Body of pancreas (tissue), 4 donors: Measurements from ENCODE around the gene VTI1A. TPM values are rescaled to one million over a fixed set of nuclear protein-coding genes. Genes with fewer than 3 reads are reported as not detected.

Experiments
- ATAC-seq: fragments of 150-250 bp; one replicate; pipeline ENCODE4 v1.9.1; 2016
- DNase-seq, 4 donors: peaks; one replicate each; pipeline ENCODE4 v3.0.0-alpha.2; 2019
- H3K27ac ChIP-seq, 4 donors: fragments of 200-600 bp; sonication (generic); 1 replicate in 3 of 4; 2 replicates in 1 of 4; pipeline versions ENCODE4 v1.5.1 to v1.6.1; 2016 to 2019; ENCODE audit warnings: mild to moderate bottlenecking in 1 of 4, mixed read lengths in 1 of 4, moderate library complexity in 1 of 4
- H3K27me3 ChIP-seq, 2 donors: fragments of 200-600 bp; sonication (generic); one replicate each; pipeline ENCODE4 v1.6.0; 2016; ENCODE audit warnings: mild to moderate bottlenecking in 1 of 2
- H3K36me3 ChIP-seq, 2 donors: fragments of 200-600 bp; sonication (generic); replicated peaks in 1 of 2; 2 replicates each; pipeline ENCODE4 v1.5.1; 2016; ENCODE audit warnings: low read depth in 2 of 2; ENCODE audit not compliant: insufficient read depth in 1 of 2
- H3K4me1 ChIP-seq: fragments of 200-600 bp; sonication (generic); one replicate; pipeline ENCODE4 v1.6.0; 2016
- H3K4me3 ChIP-seq, 2 donors: fragments of 200-600 bp; sonication (generic); 1 replicate in 1 of 2; 2 replicates in 1 of 2; pipeline ENCODE4 v1.5.1; 2016 to 2019
- H3K9me3 ChIP-seq, 3 donors: fragments of 200-600 bp; sonication (generic); 1 replicate in 2 of 3; 2 replicates in 1 of 3; pipeline ENCODE4 v1.5.1; 2016
- CTCF ChIP-seq, 7 experiments: fragments of 450-650 bp in 4 of 7; fragments of 200-600 bp in 3 of 7; sonication (generic) in 3 of 7; IDR thresholded peaks; one replicate each; pipeline ENCODE4 v1.5.1; 2016 to 2019; ENCODE audit warnings: antibody characterized with exemption in 7 of 7
- POLR2A ChIP-seq, 3 donors: fragments of 450-650 bp; IDR thresholded peaks; one replicate each; pipeline ENCODE4 v1.6.1; 2016; ENCODE audit warnings: antibody characterized with exemption in 3 of 3, mild to moderate bottlenecking in 2 of 3
- WGBS, 2 donors: methylation state at CpG; one replicate each; pipeline ENCODE4 v1.1.5; 2017; 5-methylcytosine and 5-hydroxymethylcytosine counted together
- intact Hi-C: fragments of 100-400 bp; cut with DNase I; formaldehyde crosslinking; loops from one replicate; pipeline ENCODE4 v1.15.1; 2023
- total RNA-seq, 2 donors: library from RNA; depleted of rRNA; stranded (reverse); fragments of >200 nt; gene quantifications; one replicate each; pipeline ENCODE4 v1.1.0, GENCODE V29; 2016

The VTI1A gene
- total RNA-seq, 2 donors from 2014 or later, result 28.3 to 84.4 TPM

GRCh38 chr10:112510384-112510783 lies 63.4 kb downstream of the VTI1A start:
- intact Hi-C loops, result no loop called here
- ATAC-seq, result no peak
- TF ChIP-seq POLR2A (IDR thresholded peaks at IDR 0.05) (no peak), CTCF (IDR thresholded peaks at IDR 0.05) (no peak)
- Histone ChIP-seq H3K4me1 (peaks cover 8% of the 10 kb centered on the region), H3K9me3 (no peaks in the 10 kb centered on the region), H3K36me3 (no peaks in the 10 kb centered on the region), H3K4me3 (no peak overlapping the region), H3K27ac (no peak overlapping the region), H3K27me3 (no peaks in the 10 kb centered on the region)
- 90 to 92% methylated on average over 4 of the region's 4 CpGs for WGBS, 2 donors
- DNase-seq, result no peak

- H3K4me3 ChIP-seq, result no peak overlapping the region
- no peak overlapping the region for H3K27ac ChIP-seq
- intact Hi-C loops, result no loop called here
- no peaks in the 10 kb centered on the region for H3K27me3 ChIP-seq
- DNase-seq, result no peak
- TF ChIP-seq CTCF (IDR thresholded peaks at IDR 0.05) (no peak), POLR2A (IDR thresholded peaks at IDR 0.05) (no peak)
- peaks cover 10% of the 10 kb centered on the region for H3K4me1 ChIP-seq
- H3K36me3 ChIP-seq, result no peaks in the 10 kb centered on the region
- WGBS, 2 donors, result 86 to 96% methylated on average over 2 of the region's 2 CpGs
- ATAC-seq, result no peak
- no peaks in the 10 kb centered on the region for H3K9me3 ChIP-seq
These were observed 65.3 kb downstream of the VTI1A start for GRCh38 chr10:112512294-112512693.

- ATAC-seq (no peak), DNase-seq (no peak)
- Histone ChIP-seq H3K4me3 (no peak overlapping the region), H3K9me3 (no peaks in the 10 kb centered on the region), H3K4me1 (peaks cover 6% of the 10 kb centered on the region), H3K36me3 (no peaks in the 10 kb centered on the region), H3K27ac (no peak overlapping the region), H3K27me3 (no peaks in the 10 kb centered on the region)
- TF ChIP-seq POLR2A (IDR thresholded peaks at IDR 0.05) (no peak), CTCF (IDR thresholded peaks at IDR 0.05) (no peak)
- intact Hi-C loops, result no loop called here
These were observed 68.1 kb downstream of the VTI1A start for GRCh38 chr10:112515126-112515525.

GRCh38 chr10:112515852-112516251 lies 68.8 kb downstream of the VTI1A start:
- DNase-seq (no peak), ATAC-seq (no peak)
- intact Hi-C loops, result no loop called here
- Histone ChIP-seq H3K9me3 (no peaks in the 10 kb centered on the region), H3K27ac (no peak overlapping the region), H3K27me3 (no peaks in the 10 kb centered on the region), H3K4me3 (no peak overlapping the region), H3K36me3 (no peaks in the 10 kb centered on the region), H3K4me1 (peaks cover 6% of the 10 kb centered on the region)
- TF ChIP-seq CTCF (IDR thresholded peaks at IDR 0.05), result no peak
- TF ChIP-seq POLR2A (IDR thresholded peaks at IDR 0.05), result no peak
- 90 to 91% methylated on average over 2 of the region's 2 CpGs for WGBS, 2 donors

GRCh38 chr10:112517451-112517862 lies 70.4 kb downstream of the VTI1A start:
- no peak for TF ChIP-seq POLR2A (IDR thresholded peaks at IDR 0.05)
- no peak for TF ChIP-seq CTCF (IDR thresholded peaks at IDR 0.05)
- DNase-seq, result peak in 1 of 4 donors; percentile 18

More at GRCh38 chr10:112517451-112517862, 70.4 kb downstream of the VTI1A start:
- H3K4me3 ChIP-seq, result no peak overlapping the region
- peaks cover 6% of the 10 kb centered on the region for H3K4me1 ChIP-seq
- H3K36me3 ChIP-seq, result no peaks in the 10 kb centered on the region
- 32% methylated on average over 5 of the region's 5 CpGs for WGBS, 2 donors
- no peaks in the 10 kb centered on the region for H3K27me3 ChIP-seq
- no peaks in the 10 kb centered on the region for H3K9me3 ChIP-seq
- ATAC-seq, result peak; percentile 64
- intact Hi-C loops, result no loop called here
- H3K27ac ChIP-seq, result no peak overlapping the region
